ENCODE measurements around the gene KCNQ5.

Gene KCNQ5

DNA sequence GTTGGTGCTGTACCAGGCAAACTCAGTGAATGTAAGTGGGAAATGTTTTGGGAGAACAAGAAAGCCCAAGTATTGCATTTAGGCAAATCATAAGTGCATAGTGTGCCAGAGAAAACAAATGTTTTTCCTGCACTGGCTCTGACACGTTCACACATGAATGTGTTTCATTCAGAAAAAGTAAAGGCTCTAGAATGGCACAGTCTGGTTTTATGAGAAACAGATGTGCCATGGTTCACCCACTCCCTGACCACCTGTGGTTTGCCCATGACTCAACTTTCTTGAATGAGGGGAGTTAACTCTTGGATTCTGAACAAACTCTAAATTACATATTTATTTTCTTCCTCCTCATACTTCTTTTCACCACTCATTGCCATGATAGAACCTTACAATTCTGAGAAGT, 126.9 kb downstream of the KCNQ5 start:
- DNase-seq, result no peak

DNA sequence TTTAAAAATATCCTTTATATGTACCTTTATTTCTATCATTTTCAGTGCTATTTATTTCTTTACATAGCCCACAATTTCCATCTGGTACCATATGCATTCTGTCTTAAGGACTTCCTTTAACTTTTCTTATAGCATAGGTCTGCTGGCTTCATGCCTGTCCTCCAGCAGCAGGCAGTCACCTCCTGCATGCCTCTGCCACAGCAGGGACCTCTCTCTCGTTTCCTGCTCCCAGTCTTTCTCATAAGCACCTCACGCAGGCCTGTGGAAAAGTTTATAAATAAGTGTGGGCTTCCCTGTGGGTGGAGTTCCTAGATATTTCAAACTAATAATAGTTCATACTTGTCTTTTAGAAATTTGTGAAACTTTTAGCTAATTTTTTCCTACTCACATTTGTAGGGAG, 133.9 kb downstream of the KCNQ5 start:
- no peak for DNase-seq

- no peak for DNase-seq
These were observed 135.2 kb downstream of the KCNQ5 start for GRCh38 chr6:72757048-72757447.

- no peak for DNase-seq
These were observed 136.1 kb downstream of the KCNQ5 start for GRCh38 chr6:72757926-72758325.

DNA sequence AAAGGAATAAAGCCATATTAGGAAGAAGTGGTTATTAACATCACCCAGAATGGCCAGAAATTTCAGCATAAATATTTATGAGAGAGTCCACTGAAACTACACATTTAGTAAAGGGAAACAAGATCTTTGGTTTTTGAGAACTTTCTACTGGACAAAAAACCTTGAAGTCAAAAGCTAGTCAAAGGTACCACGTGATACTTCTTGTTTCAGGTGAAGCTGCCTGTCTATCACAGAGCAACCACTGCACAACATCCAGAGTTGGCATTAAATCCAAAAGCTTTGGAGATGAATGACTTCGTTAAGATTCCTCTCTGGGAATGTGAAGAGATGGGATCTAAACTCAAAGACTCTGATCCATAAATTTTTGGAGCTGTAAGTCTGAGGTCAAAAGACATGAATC, 137.0 kb downstream of the KCNQ5 start:
- DNase-seq, result no peak

- no peak for DNase-seq
These were observed 138.4 kb downstream of the KCNQ5 start for GRCh38 chr6:72760114-72760793.

DNA sequence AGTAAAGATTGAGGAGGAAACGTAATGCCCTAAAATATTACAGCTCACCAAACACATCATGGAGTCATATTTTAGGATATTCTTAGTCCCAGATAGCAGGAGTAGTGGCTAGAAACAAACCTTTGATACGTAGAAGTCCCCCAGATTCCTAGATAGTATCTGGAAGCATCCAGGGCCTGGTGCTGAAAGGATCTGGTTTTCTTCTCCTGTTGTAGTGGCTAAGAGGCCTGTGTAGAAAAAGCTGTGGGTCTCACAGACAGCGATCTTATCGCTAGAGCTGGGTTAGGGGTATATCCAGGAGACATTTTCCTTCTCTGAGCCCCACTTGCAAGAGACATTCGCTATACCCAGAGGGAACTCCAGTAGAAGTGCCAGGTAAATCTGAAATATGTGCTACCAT, 139.9 kb downstream of the KCNQ5 start:
- DNase-seq, result no peak

- no peak for DNase-seq
These were observed 147.7 kb downstream of the KCNQ5 start for GRCh38 chr6:72769459-72770125.

DNA sequence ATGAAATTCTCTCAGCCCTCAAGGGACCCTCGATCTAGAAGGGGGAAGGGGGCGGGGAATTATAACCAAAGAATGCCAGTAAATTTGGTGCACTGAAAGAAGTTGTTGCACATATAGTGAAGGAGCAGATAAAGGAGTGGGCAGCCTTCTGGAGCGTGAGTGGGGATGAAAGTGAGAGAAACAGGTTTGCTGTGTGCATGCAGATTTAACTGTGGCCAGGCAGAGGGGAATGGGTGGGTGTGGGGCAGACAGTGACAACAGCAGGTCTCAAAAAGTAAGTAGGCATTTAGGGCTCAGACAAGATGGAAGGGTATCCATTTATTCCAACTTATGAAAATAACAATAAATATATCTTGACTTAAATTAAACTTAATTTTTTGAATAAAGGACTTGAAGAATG, 149.1 kb downstream of the KCNQ5 start:
- no peak for DNase-seq

DNA sequence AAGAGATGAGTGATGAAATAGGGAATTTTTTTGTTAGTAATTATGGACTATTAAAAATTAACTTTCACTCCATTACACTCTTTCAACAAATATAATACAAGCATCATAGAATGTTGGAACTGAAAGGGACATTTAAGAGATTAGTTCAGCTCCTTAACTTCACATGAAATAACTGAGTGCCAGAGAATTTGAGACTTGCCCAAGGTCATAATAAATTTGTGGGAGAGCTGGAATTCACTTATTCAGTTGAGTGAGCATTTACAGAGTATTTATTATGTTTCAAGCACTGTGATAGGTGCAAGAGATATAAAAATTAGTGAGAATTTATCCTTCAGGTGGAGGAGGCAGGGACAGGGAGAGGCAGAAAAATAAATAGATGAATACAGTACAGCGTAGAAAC, 154.6 kb downstream of the KCNQ5 start:
- no peak for DNase-seq

DNA sequence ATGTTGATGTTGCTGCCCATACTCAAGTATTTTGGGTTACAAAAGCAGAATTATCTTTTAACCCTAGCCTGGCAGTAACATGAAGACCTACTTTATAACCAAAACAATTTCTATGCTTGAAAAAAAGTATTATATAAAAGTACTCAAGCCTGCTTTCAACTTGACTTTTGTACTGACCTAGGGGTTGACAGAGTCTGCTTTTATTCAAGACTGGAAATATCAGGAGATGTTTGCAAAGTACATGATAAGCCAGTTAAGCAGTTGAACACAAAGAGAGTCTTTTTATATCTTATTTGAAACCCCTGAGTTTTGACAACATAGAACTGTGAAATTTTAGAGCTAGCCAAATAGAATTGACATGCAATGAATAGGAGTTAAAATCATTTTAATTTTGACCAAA, 159.8 kb downstream of the KCNQ5 start:
- DNase-seq, result no peak

DNA sequence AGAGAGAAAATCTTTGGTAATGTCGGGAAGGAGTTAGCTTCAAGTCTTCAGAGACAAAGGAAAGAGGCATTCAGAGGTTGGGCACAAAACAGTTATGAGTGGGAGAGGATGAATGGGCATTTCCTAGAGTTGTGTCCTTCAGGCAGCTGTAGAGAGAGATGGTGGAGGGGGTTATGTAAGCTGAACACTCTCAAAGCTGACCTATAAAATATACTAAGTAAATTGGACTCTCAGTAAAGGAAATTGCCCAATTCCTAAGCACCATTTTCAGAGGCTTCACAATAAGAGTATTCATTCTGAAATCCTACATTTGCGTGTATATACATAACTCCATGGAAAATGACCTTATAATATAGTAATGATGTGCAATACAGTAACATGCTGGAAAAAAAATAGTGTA, 161.2 kb downstream of the KCNQ5 start:
- DNase-seq, result no peak

- DNase-seq, result no peak
These were observed 161.8 kb downstream of the KCNQ5 start for GRCh38 chr6:72783666-72784065.

GRCh38 chr6:72784071-72784470, 162.2 kb downstream of the KCNQ5 start:
- no peak for DNase-seq

DNA sequence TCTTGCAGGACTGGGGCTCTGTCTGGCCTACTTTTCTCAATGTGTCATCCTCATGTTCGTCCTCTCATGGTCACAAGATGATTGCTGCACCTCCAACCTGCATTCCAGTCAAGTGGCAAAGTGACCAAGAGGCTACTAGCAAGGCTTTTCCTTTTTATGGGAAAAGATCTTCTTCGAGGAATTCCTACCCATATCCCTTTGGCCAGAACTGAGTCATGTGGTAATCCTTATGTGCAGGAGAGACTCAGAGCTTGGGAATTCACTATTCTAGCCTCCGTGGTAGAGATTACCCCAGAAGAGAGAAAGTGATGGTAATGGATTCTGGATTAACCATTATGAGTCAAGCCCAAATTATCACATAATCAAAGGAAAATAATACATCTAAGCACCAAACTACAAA, 162.7 kb downstream of the KCNQ5 start:
- no peak for DNase-seq

DNA sequence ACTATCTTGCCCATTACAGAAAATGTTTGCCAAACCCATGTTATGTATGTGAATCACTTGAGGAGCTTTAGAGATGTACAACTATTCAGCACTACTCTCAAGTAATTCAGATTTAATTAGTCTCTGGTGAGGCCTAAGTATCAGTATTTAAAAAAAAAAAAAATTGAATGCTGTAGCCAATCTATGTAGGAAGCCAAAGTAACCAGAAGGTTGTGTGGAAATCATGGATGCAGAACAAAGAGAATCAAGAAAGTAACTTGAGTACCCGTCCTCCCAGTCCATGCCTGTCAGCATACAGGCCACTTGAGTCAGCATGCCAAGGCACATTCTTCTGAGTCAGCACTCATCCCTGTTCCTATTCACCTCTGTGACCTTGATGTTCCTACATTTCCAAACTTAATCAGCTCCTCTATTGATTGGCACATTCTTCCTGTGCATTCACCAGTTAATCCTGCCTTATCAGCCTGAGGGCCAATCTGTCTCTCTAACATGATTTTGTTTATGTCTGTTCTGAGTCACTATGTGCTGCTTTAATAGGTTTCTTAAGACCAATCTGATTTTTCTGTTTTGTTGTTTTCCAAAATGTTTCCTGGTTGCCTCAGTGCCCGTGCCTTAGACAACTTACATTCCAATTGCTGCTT, 165.6 kb downstream of the KCNQ5 start:
- no peak for DNase-seq

DNA sequence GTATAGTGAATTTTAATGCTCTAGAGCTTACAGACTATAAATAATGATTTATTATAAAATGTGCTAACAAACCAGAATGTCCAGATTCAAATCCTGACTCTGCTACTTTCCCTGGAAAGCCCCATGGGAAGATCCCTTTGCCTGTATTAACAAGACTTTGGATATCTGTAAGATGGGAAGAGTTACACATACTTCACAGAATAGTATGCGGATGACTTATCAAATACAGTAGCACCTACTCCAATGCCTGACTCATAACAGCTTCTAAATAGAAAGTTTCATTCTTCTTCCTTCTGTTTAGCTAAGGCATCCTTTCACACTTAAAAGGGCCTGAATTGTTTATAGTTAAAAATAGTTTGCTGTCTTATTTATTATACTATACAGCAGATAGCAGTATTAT, 166.3 kb downstream of the KCNQ5 start:
- no peak for DNase-seq

- DNase-seq, result no peak
These were observed 167.3 kb downstream of the KCNQ5 start for GRCh38 chr6:72789145-72789544.

DNA sequence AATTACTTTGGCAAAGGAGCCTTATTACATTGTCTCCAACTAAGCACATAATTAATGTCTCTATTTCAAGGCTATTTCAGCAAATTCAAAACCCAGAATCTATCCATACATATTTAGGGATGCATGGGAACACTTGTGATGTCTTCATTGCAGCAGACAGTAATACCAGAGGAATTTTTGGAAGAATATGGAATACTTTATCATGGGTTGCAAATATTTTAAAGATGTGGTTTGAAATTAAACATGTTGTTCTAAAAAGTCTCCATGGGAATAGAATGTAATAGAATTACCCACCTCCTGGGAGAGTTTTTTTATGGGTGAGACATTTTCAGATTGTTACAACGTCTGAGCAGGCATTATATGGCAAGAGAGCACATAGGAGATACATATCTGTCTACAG, 170.8 kb downstream of the KCNQ5 start:
- DNase-seq, result no peak

DNA sequence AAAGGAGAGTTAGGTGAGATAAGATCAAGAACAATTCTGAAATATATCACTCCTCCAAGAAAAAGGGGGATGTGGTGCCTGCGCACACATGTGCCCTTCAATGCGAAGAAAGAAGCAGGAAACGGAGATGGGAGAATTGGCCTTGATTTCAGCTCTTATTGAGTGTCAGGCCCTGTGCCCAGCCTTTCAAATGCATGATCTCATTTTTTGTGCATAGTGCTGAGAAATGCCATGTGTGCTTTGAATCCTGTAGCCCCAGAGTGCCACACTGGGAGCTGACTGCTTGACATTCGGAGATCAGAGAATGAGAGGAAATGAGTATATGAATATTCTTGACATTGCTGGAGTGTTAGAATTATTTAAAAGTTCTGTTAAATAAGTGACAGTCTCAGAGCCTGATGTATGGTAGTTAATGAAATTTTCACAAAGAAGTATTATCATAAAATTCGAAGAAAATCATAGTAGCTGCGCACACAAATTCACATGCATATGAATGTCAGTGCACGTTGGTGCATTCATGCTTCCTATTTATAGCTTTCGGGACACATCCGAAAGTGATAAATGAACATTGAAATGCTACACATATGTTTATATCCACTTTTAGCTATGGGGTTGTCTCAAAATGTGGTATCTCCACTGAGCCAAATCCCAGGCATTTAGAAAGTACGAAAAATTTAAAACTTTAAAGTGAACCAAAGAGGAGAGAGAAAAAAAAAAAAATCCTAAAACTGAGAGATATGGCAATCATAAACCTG, 172.0 kb downstream of the KCNQ5 start:
- DNase-seq, result no peak

DNA sequence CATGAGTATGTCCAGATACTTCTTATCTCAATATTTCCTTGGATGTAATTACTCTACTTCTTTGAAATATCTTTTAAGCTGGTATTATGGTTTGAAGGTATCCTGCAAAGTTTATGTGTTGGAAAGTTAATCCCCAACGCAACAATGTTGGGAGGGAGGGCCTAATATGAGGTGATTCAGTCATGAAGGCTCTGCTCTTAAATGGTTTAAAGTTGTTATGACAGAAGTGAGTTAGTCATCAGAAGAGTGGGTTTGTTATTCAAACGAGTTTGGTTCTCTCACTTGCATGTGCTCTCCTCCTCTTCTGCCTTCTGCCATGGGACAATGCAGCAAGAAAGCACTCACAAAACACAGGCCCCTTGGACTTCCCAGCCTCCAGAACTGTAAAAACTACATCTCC, 176.3 kb downstream of the KCNQ5 start:
- no peak for DNase-seq

DNA sequence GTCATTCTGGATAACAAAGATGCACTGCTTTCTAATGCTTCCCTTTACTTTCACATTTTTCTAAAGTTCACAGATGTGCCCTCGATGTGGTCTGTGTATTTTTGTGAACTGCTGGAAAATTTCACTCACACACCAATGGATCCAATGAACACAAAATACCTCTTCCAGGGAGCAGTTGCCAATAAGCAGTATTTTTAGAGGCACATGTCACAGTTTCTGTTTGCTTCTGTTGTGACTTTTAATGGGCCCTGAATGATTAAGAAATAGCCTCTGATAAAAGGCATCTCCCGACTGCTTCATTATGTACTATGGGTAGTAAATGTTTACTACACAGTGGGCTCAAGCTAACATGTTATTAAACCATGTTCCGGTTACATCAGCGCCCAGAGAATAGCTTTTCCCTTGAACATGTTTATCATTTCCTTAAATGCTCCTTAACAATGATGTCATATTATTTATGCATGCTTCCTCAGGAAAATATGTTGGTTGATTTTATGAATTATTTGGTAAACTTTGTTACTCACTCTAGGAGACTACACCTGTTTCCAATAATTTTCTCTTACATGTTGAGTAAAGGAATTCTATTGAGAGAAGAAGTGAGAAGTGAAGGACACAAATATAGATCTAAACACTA, 188.0 kb downstream of the KCNQ5 start:
- no peak for DNase-seq

DNA sequence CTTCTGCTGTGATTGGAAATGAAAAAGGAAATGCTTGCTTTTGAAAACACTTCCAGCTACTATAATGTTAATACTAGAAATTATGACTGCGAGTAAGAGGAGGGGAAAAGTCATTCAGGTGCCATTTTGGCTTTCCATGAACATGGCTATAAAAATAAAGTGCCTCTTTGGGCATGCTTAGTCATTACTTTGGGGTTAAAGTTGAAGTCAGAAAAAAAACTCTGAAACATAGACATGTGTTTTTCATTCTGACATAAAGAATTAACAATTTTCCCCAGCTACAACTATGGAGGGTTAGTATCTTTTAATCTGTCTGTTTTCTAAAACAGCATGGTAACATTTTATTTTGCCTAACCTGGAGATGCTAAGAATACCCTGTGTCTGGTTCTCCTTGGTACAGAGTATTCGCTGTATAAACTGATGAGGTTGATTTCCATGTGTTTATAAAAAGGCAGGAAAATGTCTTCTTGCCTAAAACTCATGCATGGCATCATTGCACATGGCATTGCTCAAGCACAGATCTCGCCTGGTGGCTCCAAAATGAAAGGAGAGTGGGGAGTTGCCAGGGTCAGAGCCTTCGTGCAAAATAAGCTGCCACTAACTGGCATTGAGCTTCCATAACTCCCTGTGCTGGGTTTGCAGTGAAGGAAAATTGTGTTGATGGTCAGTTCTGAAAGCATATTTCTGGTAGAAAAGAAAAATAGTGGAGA, 188.9 kb downstream of the KCNQ5 start:
- no peak for DNase-seq
